COLO829 (cell line): ENCODE results near the gene SLCO1B3.
A peak's percentile ranks its signal among the peaks of the same experiment; 100 is the strongest.

Experiments
- DNase-seq: peaks from one replicate; pipeline ENCODE4 v3.0.0; 2012; ENCODE audit warnings: low spot score

Gene SLCO1B3

GRCh38 chr12:20885552-20885951 is 75.0 kb downstream of the SLCO1B3 start:
- DNase-seq, result no peak

- DNase-seq, result no peak
Measured at GRCh38 chr12:20917269-20917668, 106.8 kb downstream of the SLCO1B3 start.

- no peak for DNase-seq
Measured at GRCh38 chr12:20917819-20918218, 107.3 kb downstream of the SLCO1B3 start.

GRCh38 chr12:20931894-20932293 is 121.4 kb downstream of the SLCO1B3 start:
- no peak for DNase-seq

- DNase-seq, result peak; percentile 8
Measured at GRCh38 chr12:20946732-20947131, 136.2 kb downstream of the SLCO1B3 start.

GRCh38 chr12:20950248-20950647 is 139.7 kb downstream of the SLCO1B3 start:
- DNase-seq, result peak; percentile 21

GRCh38 chr12:20963303-20963702 is 152.8 kb downstream of the SLCO1B3 start:
- no peak for DNase-seq

GRCh38 chr12:20963762-20964161 is 153.3 kb downstream of the SLCO1B3 start:
- no peak for DNase-seq
